Sigmoid colon (tissue), 4 donors: ENCODE data around the gene GPC6.

Experiments
- POLR2A ChIP-seq, 2 donors: fragments of 450-650 bp; IDR thresholded peaks; one replicate each; pipeline ENCODE4 v1.6.1; 2016; ENCODE audit warnings: antibody characterized with exemption in 2 of 2, mild to moderate bottlenecking in 2 of 2, moderate library complexity in 2 of 2
- POLR2AphosphoS5 ChIP-seq, 4 donors: sonication (generic); formaldehyde crosslinking; IDR thresholded peaks; one replicate each; pipeline ENCODE4 v1.6.1; 2017; ENCODE audit warnings: antibody characterized with exemption in 4 of 4
- TF ChIP-seq, protein P1 (sequence below), 4 experiments: fragments of 450-650 bp in 3 of 4; fragments of 200-600 bp in 1 of 4; IDR thresholded peaks; one replicate each; pipeline ENCODE4 v1.5.1; 2016 to 2019; ENCODE audit warnings: antibody characterized with exemption in 4 of 4, mild to moderate bottlenecking in 3 of 4, moderate library complexity in 2 of 4

DNA sequence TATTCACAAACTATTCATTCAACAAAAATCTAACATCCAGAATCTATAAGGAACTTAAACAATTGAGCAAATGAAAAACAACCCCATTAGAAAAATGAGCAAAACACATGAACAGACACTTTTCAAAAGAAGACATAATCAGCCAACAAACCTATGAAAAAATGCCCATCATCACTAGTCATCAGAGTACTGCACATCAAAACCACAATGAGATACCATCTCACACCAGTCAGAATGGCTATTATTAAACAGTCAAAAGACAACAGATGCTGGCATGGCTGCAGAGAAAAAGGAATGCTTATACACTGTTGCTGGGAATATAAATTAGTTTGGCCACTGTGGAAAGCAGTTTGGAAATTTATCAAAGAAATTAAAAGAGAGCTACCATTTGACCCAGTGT lies 487.6 kb downstream of the GPC6 start:
- TF ChIP-seq POLR2A (IDR thresholded peaks at IDR 0.05): no peak
- no peak for TF ChIP-seq POLR2AphosphoS5 (IDR thresholded peaks at IDR 0.05)
- TF ChIP-seq, protein P1, sequence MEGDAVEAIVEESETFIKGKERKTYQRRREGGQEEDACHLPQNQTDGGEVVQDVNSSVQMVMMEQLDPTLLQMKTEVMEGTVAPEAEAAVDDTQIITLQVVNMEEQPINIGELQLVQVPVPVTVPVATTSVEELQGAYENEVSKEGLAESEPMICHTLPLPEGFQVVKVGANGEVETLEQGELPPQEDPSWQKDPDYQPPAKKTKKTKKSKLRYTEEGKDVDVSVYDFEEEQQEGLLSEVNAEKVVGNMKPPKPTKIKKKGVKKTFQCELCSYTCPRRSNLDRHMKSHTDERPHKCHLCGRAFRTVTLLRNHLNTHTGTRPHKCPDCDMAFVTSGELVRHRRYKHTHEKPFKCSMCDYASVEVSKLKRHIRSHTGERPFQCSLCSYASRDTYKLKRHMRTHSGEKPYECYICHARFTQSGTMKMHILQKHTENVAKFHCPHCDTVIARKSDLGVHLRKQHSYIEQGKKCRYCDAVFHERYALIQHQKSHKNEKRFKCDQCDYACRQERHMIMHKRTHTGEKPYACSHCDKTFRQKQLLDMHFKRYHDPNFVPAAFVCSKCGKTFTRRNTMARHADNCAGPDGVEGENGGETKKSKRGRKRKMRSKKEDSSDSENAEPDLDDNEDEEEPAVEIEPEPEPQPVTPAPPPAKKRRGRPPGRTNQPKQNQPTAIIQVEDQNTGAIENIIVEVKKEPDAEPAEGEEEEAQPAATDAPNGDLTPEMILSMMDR (IDR thresholded peaks at IDR 0.05): no peak
